GM19324 (cell line): ENCODE data around the gene TRIM61.

Experiments used
- ATAC-seq: cut with Tn5 transposase; IDR thresholded peaks from one replicate; pipeline ENCODE4 v1.9.1; 2021; ENCODE audit warnings: mild to moderate bottlenecking, moderate library complexity; ENCODE audit not compliant: unreplicated experiment, low FRiP score

TRIM61 gene

GRCh38 chr4:164918956-164919355 lies 58.5 kb downstream of the TRIM61 start:
- ATAC-seq = no peak
